ENCODE measurements around the gene COA7.

The COA7 gene

GRCh38 chr1:52713590-52713989 is 15.4 kb upstream of the COA7 start:
- no peak overlapping the region for H3K27ac ChIP-seq
- TF ChIP-seq ZFX (IDR thresholded peaks at IDR 0.05) = no peak

- H3K27ac ChIP-seq = no peak overlapping the region
- TF ChIP-seq, protein P1, sequence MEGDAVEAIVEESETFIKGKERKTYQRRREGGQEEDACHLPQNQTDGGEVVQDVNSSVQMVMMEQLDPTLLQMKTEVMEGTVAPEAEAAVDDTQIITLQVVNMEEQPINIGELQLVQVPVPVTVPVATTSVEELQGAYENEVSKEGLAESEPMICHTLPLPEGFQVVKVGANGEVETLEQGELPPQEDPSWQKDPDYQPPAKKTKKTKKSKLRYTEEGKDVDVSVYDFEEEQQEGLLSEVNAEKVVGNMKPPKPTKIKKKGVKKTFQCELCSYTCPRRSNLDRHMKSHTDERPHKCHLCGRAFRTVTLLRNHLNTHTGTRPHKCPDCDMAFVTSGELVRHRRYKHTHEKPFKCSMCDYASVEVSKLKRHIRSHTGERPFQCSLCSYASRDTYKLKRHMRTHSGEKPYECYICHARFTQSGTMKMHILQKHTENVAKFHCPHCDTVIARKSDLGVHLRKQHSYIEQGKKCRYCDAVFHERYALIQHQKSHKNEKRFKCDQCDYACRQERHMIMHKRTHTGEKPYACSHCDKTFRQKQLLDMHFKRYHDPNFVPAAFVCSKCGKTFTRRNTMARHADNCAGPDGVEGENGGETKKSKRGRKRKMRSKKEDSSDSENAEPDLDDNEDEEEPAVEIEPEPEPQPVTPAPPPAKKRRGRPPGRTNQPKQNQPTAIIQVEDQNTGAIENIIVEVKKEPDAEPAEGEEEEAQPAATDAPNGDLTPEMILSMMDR (conservative IDR thresholded peaks at IDR 0.05) = no peak
- TF ChIP-seq ZFX (IDR thresholded peaks at IDR 0.05) = no peak
Measured at GRCh38 chr1:52709016-52709415, 10.9 kb upstream of the COA7 start.

- TF ChIP-seq, protein P1 (conservative IDR thresholded peaks at IDR 0.05) = no peak
- TF ChIP-seq ZFX (IDR thresholded peaks at IDR 0.05) = no peak
- peak overlapping the region; percentile 35 for H3K27ac ChIP-seq
Measured at GRCh38 chr1:52707927-52708655, 9.9 kb upstream of the COA7 start.

GRCh38 chr1:52706941-52707926 is 9.1 kb upstream of the COA7 start:
- peak overlapping the region; percentile 35 for H3K27ac ChIP-seq
- no peak for TF ChIP-seq ZFX (IDR thresholded peaks at IDR 0.05)
- TF ChIP-seq, protein P1 (conservative IDR thresholded peaks at IDR 0.05) = no peak

- TF ChIP-seq ZFX (IDR thresholded peaks at IDR 0.05) = no peak
- TF ChIP-seq, protein P1 (conservative IDR thresholded peaks at IDR 0.05) = no peak
- H3K27ac ChIP-seq = no peak overlapping the region
Measured at GRCh38 chr1:52706136-52706670, 8.1 kb upstream of the COA7 start.

DNA sequence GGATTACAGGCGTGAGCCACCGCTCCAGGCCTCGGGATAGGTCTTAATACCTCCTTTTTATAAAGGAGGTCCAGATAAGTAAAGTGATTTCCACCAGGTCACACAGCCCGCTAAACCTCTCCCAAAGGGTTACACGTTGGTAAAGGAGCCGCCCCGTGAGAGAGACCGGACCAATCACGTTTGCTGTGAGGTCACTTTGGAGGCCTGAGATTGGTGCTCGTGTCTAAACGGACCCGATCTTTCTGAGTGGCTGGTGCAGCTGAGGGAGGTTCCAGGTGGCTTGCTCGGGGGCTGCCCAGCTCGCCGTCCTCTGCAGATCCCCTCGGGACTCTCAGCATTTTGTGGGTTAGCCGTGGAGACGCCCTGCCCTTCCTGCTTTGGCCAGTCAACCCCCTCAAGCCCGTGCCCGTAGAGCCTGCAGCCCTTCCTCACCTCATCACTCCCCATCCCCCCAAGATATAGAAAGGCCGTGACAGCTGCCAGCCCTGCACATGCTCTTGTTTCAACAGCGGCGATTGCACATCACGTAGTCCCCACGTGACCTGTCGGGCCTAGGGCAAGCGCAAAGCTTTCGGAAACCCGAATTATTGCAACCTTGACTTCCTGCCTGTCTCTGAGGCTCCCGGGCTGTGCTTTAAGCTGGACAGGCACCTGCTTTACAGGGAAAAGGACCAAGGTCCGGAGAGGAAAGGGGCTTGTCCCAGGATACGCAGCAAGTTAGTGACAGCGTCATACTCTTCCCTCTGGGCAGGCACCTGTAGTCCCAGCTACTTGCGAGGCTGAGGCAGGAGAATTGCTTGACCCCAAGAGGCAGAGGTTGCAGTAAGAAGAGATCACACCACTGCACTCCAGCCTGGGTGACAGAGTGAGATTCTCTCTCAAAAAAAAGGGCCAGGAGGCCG is 5.0 kb upstream of the COA7 start:
- H3K27ac ChIP-seq = no peak overlapping the region
- TF ChIP-seq, protein P1 (conservative IDR thresholded peaks at IDR 0.05) = no peak
- TF ChIP-seq ZFX (IDR thresholded peaks at IDR 0.05) = no peak

- TF ChIP-seq, protein P1 (conservative IDR thresholded peaks at IDR 0.05) = no peak
- TF ChIP-seq ZFX (IDR thresholded peaks at IDR 0.05) = no peak
- no peak overlapping the region for H3K27ac ChIP-seq
Measured at GRCh38 chr1:52695627-52696026, 2.5 kb downstream of the COA7 start.

Data from C4-2B (cell line).